NCI-H748 treated with DMSO at 0.1 percent for 48 hours (cell line): ENCODE data around the gene ANAPC10.
"Not testable (repeated sequence)": the region's sequence is repeated elsewhere in the genome, so short reads cannot be mapped to it uniquely, and the experiment has no call there.

ENCODE experiments used
- DNase-seq: peaks from one replicate; lab custom pipeline; 2025; lab: John Stamatoyannopoulos, UW

The ANAPC10 gene

GRCh38 chr4:145069361-145069760 is 28.6 kb downstream of the ANAPC10 start:
- no peak for DNase-seq

GRCh38 chr4:145066063-145066501 is 31.9 kb downstream of the ANAPC10 start:
- no peak for DNase-seq

- DNase-seq = peak; percentile 8
Observed at GRCh38 chr4:145061318-145061920, 36.6 kb downstream of the ANAPC10 start.

GRCh38 chr4:145058256-145058655 is 39.7 kb downstream of the ANAPC10 start:
- DNase-seq = no peak

- no peak for DNase-seq
Observed at GRCh38 chr4:145056325-145057130, 41.5 kb downstream of the ANAPC10 start.

GRCh38 chr4:145055533-145056257 is 42.3 kb downstream of the ANAPC10 start:
- no peak for DNase-seq

GRCh38 chr4:145049241-145049640 is 48.8 kb downstream of the ANAPC10 start:
- DNase-seq = no peak

GRCh38 chr4:145048817-145049216 is 49.2 kb downstream of the ANAPC10 start:
- DNase-seq = no peak

GRCh38 chr4:145047151-145047550 is 50.8 kb downstream of the ANAPC10 start:
- DNase-seq = no peak

GRCh38 chr4:145045180-145045579 is 52.8 kb downstream of the ANAPC10 start:
- no peak for DNase-seq

GRCh38 chr4:145044341-145044740 is 53.7 kb downstream of the ANAPC10 start:
- DNase-seq = no peak

GRCh38 chr4:145043306-145043705 is 54.7 kb downstream of the ANAPC10 start:
- no peak for DNase-seq

- DNase-seq = no peak
Observed at GRCh38 chr4:145042601-145043285, 55.3 kb downstream of the ANAPC10 start.

GRCh38 chr4:145041378-145041777 is 56.6 kb downstream of the ANAPC10 start:
- no peak for DNase-seq

GRCh38 chr4:145035494-145036136 is 62.4 kb downstream of the ANAPC10 start:
- DNase-seq = no peak

GRCh38 chr4:145034727-145035211 is 63.2 kb downstream of the ANAPC10 start:
- DNase-seq = no peak

- no peak for DNase-seq
Observed at GRCh38 chr4:145019346-145019745, 78.7 kb downstream of the ANAPC10 start.

- DNase-seq = no peak
Observed at GRCh38 chr4:145014365-145014764, 83.6 kb downstream of the ANAPC10 start.

GRCh38 chr4:145012841-145013240 is 85.2 kb downstream of the ANAPC10 start:
- DNase-seq = no peak

- DNase-seq = no peak
Observed at GRCh38 chr4:145011636-145012035, 86.4 kb downstream of the ANAPC10 start.

- DNase-seq = not testable (repeated sequence)
Observed at GRCh38 chr4:145010315-145010714, 87.7 kb downstream of the ANAPC10 start.

GRCh38 chr4:145003675-145004074 is 94.3 kb downstream of the ANAPC10 start:
- DNase-seq = peak; percentile 4
